Measurements from ENCODE around the gene AQR.

Gene AQR

GRCh38 chr15:34988027-34988902 lies 18.7 kb upstream of the AQR start, which contains the start of gene ZNF770:
Gene ZNF770 (minus strand): TSS chr15:34988287. CDS start chr15:34983434, 4,853 bp downstream.
- in situ Hi-C loops (cut with HindIII; ENCODE audit: low pct_ligation_motif_present, low sequenced_read_pairs): no loop called here
- H3K36me3 ChIP-seq (replicated peaks): peaks cover under 1% of the 10 kb centered on the region
- H3K27me3 ChIP-seq (replicated peaks): no peaks in the 10 kb centered on the region

GRCh38 chr15:34987609-34988026 lies 18.1 kb upstream of the AQR start:
- Histone ChIP-seq H3K36me3 (replicated peaks) (peaks cover 7% of the 10 kb centered on the region), H3K27me3 (replicated peaks) (no peaks in the 10 kb centered on the region), H3K4me3 (ENCODE audit: low read depth, low read length) (peak overlapping the region; percentile 95), H3K27ac (peak overlapping the region; percentile 94)
- no peak for DNase-seq
- in situ Hi-C loops (cut with HindIII; ENCODE audit: low pct_ligation_motif_present, low sequenced_read_pairs): no loop called here
- TF ChIP-seq CTCF (IDR thresholded peaks at IDR 0.05; ENCODE audit: low read depth, low read length, missing control alignments): no peak

More at GRCh38 chr15:34988027-34988902, 18.7 kb upstream of the AQR start, which contains the start of gene ZNF770:
- peak within 1 kb of the TSS; percentile 94 for H3K27ac ChIP-seq
- DNase-seq: peak; percentile 70
- H3K4me3 ChIP-seq (ENCODE audit: low read depth, low read length): peak within 1 kb of the TSS; percentile 95
- no peak for TF ChIP-seq CTCF (IDR thresholded peaks at IDR 0.05; ENCODE audit: low read depth, low read length, missing control alignments)

DNA sequence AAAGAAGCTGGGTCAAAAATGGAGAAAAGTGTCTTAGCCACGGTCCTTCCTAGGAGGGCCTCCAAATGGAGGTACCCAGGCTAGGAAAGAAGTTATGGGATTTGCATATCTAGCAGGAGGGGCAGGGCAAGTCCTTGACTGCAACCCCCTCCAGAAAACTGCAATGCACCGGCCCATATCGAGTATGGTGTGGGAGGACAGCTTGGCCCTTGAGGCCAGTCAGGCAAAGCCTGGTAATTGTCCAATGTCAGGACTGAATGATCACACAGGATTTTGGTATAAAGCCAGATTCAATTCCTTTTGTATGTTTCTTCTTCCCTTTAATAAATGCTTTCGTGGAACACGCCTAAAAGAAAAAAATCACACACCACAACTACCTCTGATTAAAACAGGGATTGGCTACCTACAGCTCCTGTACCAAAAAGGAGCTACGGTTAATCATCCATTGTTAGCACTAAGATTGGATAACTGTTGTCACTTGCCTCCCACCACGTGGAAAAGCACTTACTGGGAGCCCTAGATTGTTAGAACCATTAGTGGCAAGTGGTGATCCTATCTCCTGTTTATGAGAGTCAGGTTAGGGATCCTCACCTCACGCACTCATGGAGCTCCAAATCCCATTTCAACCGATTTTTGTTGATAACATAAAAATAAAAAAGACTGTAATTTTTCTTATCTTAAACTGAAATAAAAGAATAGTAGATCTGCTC lies 17.4 kb upstream of the AQR start:
- H3K4me3 ChIP-seq (ENCODE audit: low read depth, low read length): peak overlapping the region; percentile 95
- in situ Hi-C loops (cut with HindIII; ENCODE audit: low pct_ligation_motif_present, low sequenced_read_pairs): no loop called here
- peak overlapping the region; percentile 94 for H3K27ac ChIP-seq
- no peaks in the 10 kb centered on the region for H3K27me3 ChIP-seq (replicated peaks)
- no peak for TF ChIP-seq CTCF (IDR thresholded peaks at IDR 0.05; ENCODE audit: low read depth, low read length, missing control alignments)
- DNase-seq: no peak
- H3K36me3 ChIP-seq (replicated peaks): peaks cover 11% of the 10 kb centered on the region

DNA sequence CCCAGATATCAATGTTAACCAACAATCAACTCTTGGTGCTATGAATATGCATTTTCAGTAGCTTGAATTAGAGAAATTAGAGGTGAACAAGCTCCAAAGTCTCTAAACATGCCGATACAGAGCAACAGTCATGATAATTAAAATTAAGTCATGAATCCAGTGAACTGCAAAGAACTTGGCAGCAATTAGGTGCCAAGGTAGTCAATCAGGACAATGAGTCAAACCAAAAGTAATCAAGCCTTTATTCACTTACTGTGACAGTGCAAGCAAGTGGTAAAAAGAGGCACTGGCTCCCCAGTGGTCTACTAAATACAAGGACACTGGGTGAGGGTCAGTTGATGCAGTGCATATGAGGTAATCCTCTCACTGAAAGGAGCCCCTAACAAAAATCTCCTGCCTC lies 16.8 kb upstream of the AQR start:
- no peaks in the 10 kb centered on the region for H3K27me3 ChIP-seq (replicated peaks)
- H3K36me3 ChIP-seq (replicated peaks): peaks cover 17% of the 10 kb centered on the region
- H3K4me3 ChIP-seq (ENCODE audit: low read depth, low read length): peak overlapping the region; percentile 95
- in situ Hi-C loops (cut with HindIII; ENCODE audit: low pct_ligation_motif_present, low sequenced_read_pairs): no loop called here
- no peak for DNase-seq
- no peak overlapping the region for H3K27ac ChIP-seq
- TF ChIP-seq CTCF (IDR thresholded peaks at IDR 0.05; ENCODE audit: low read depth, low read length, missing control alignments): no peak

DNA sequence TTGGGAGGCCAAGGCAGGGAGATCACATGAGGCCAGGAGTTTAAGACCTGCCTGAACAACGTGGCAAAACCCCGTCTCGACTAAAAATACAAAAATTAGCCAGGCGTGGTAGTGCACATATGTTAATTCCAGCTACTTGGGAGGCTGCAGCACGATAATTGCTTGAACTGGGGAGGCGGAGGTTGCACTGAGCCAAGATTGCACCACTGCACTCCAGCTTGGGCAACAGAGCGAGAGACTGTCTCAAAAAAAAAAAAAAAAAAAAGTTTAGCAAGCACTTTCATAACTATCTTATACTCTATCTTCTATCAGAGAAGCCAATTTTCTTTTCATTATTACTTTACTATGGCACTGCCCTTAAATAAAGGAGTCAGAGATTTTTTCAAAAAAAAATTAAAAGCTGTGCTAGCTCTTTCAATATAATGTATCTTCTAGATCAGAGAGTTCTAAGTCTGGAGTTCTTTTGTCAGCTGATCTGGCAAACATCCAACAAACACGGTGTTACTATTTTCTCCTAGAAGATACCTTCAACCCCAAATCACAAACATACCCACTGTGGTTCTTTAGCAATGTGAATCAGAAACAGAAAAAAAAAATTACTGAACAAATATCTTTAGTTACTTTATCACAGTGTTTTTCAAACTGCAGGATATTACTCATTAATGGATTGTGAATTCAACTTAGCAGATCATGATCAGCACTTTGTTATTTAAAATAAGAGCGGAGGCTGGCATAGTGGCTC lies 15.5 kb upstream of the AQR start:
- Histone ChIP-seq H3K36me3 (replicated peaks) (peaks cover 17% of the 10 kb centered on the region), H3K27me3 (replicated peaks) (no peaks in the 10 kb centered on the region), H3K27ac (no peak overlapping the region), H3K4me3 (ENCODE audit: low read depth, low read length) (no peak overlapping the region)
- no peak for TF ChIP-seq CTCF (IDR thresholded peaks at IDR 0.05; ENCODE audit: low read depth, low read length, missing control alignments)
- no peak for DNase-seq
- in situ Hi-C loops (cut with HindIII; ENCODE audit: low pct_ligation_motif_present, low sequenced_read_pairs): no loop called here

All from brain microvascular endothelial cell (primary cell).